Measurements from ENCODE around the gene PRR36. TPM values are rescaled to one million over a fixed set of nuclear protein-coding genes. Genes with fewer than 3 reads are reported as not detected.
"Not testable (repeated sequence)": the region's sequence is repeated elsewhere in the genome, so short reads cannot be mapped to it uniquely, and the experiment has no call there.

PRR36 gene
- total RNA-seq, 1 donor from 2014 or later: 2.6 TPM

GRCh38 chr19:7899751-7900378 lies 25.7 kb upstream of the PRR36 start:
- H3K36me3 ChIP-seq: no peaks in the 10 kb centered on the region
- intact Hi-C loops (cut with DNase I): no loop called here
- H3K4me1 ChIP-seq: peaks cover 13% of the 10 kb centered on the region
- no peak for ATAC-seq
- no peak overlapping the region for H3K4me3 ChIP-seq
- H3K27ac ChIP-seq: no peak overlapping the region
- DNase-seq: no peak
- TF ChIP-seq CTCF (IDR thresholded peaks at IDR 0.05): no peak
- no peaks in the 10 kb centered on the region for H3K9me3 ChIP-seq
- no peaks in the 10 kb centered on the region for H3K27me3 ChIP-seq

DNA sequence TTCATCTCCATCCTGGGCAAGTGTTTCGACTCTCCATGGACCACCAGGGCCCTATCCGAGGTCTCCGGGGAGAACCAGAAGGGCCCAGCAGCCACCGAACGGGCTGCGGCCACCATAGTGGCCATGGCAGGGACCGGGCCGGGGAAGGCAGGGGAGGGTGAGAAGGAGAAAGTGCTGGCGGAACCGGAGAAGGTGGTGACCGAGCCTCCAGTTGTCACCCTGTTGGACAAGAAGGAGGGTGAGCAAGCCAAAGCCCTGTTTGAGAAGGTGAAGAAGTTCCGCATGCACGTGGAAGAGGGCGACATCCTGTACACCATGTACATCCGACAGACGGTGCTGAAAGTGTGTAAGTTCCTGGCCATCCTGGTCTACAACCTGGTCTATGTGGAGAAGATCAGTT lies 24.8 kb upstream of the PRR36 start:
- ATAC-seq (no peak), DNase-seq (no peak)
- Histone ChIP-seq H3K9me3 (no peaks in the 10 kb centered on the region), H3K4me1 (peaks cover 8% of the 10 kb centered on the region), H3K4me3 (no peak overlapping the region), H3K27me3 (no peaks in the 10 kb centered on the region), H3K36me3 (no peaks in the 10 kb centered on the region), H3K27ac (no peak overlapping the region)
- TF ChIP-seq CTCF (IDR thresholded peaks at IDR 0.05): no peak
- intact Hi-C loops (cut with DNase I): no loop called here

GRCh38 chr19:7897292-7897691 lies 23.1 kb upstream of the PRR36 start:
- no peak for TF ChIP-seq CTCF (IDR thresholded peaks at IDR 0.05)
- no peak for DNase-seq
- Histone ChIP-seq H3K27ac (no peak overlapping the region), H3K27me3 (no peaks in the 10 kb centered on the region), H3K4me1 (peaks cover under 1% of the 10 kb centered on the region), H3K9me3 (no peaks in the 10 kb centered on the region), H3K4me3 (no peak overlapping the region), H3K36me3 (no peaks in the 10 kb centered on the region)
- intact Hi-C loops (cut with DNase I): no loop called here
- peak; percentile 51 for ATAC-seq

- H3K27ac ChIP-seq: no peak overlapping the region
- no peaks in the 10 kb centered on the region for H3K27me3 ChIP-seq
- H3K4me3 ChIP-seq: no peak overlapping the region
- no peaks in the 10 kb centered on the region for H3K9me3 ChIP-seq
- ATAC-seq (no peak), DNase-seq (no peak)
- intact Hi-C loops (cut with DNase I): no loop called here
- TF ChIP-seq CTCF (IDR thresholded peaks at IDR 0.05): no peak
- no peaks in the 10 kb centered on the region for H3K4me1 ChIP-seq
- no peaks in the 10 kb centered on the region for H3K36me3 ChIP-seq
Observed at GRCh38 chr19:7895565-7895964, 21.4 kb upstream of the PRR36 start.

- H3K4me3 ChIP-seq: no peak overlapping the region
- no peaks in the 10 kb centered on the region for H3K27me3 ChIP-seq
- peak; percentile 83 for DNase-seq
- no peaks in the 10 kb centered on the region for H3K36me3 ChIP-seq
- peak; percentile 83 for ATAC-seq
- peak overlapping the region; percentile 47 for H3K27ac ChIP-seq
- TF ChIP-seq CTCF (IDR thresholded peaks at IDR 0.05): no peak
- H3K9me3 ChIP-seq: no peaks in the 10 kb centered on the region
- H3K4me1 ChIP-seq: no peaks in the 10 kb centered on the region
- intact Hi-C loops (cut with DNase I): no loop called here
Observed at GRCh38 chr19:7894612-7895309, 20.6 kb upstream of the PRR36 start.

DNA sequence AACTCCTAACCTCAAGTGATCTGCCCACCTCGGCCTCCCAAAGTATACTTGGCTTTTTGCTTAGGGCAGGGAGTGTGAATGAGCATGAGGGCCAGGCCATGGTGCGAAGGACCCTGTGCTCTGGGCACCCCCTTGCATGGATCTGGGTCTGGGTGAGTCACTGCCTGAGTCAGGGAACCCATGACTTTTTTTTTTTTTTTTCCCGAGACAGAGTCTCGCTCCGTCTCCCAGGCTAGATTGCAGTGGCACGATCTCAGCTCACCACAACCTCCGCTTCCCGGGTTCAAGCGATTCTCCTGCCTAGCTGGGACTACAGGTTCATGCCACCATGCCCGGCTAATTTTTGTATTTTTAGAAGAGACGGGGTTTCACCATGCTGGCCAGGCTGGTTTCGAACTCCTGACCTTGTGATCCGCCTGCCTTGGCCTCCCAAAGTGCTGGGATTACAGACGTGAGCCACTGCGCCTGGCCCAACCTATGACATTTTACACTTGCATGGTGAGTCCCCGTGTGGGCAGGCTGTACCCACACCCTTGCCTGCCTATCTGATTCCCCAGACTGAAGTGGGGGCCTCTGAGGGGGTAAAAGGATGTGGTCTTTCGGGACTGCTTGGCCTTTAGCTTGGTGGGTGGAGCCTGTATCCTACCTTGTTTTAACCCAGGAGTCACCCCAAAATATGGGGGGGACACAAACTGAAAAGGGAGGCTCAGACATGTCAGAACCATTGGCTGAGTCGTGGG lies 19.3 kb upstream of the PRR36 start:
- H3K4me3 ChIP-seq; ATAC-seq; H3K27ac ChIP-seq; DNase-seq; intact Hi-C loops (cut with DNase I); H3K27me3 ChIP-seq; H3K4me1 ChIP-seq; H3K36me3 ChIP-seq; H3K9me3 ChIP-seq: not testable (repeated sequence)
